ENCODE results near the gene DDI2. TPM values are rescaled to one million over a fixed set of nuclear protein-coding genes. Genes with fewer than 3 reads are reported as not detected.
A peak's percentile ranks its signal among the peaks of the same experiment; 100 is the strongest.

DDI2 gene
- total RNA-seq, 1 experiment from 2014 or later: 18.6 TPM

GRCh38 chr1:15663925-15664324 is 46.7 kb downstream of the DDI2 start:
- in situ Hi-C loops (cut with HindIII; ENCODE audit: low pct_unique_long_range_greater_than_20kb, low sequenced_read_pairs): no loop called here
- no peak for DNase-seq (ENCODE audit: low read depth, low spot score)

GRCh38 chr1:15667362-15667761 is 50.1 kb downstream of the DDI2 start:
- no peak for DNase-seq (ENCODE audit: low read depth, low spot score)
- in situ Hi-C loops (cut with HindIII; ENCODE audit: low pct_unique_long_range_greater_than_20kb, low sequenced_read_pairs): no loop called here

GRCh38 chr1:15668089-15668754 is 51.0 kb downstream of the DDI2 start:
- no peak for DNase-seq (ENCODE audit: low read depth, low spot score)
- in situ Hi-C loops (cut with HindIII; ENCODE audit: low pct_unique_long_range_greater_than_20kb, low sequenced_read_pairs): no loop called here

GRCh38 chr1:15669074-15669473 is 51.8 kb downstream of the DDI2 start:
- no peak for DNase-seq (ENCODE audit: low read depth, low spot score)
- in situ Hi-C loops (cut with HindIII; ENCODE audit: low pct_unique_long_range_greater_than_20kb, low sequenced_read_pairs): no loop called here

- no peak for DNase-seq (ENCODE audit: low read depth, low spot score)
Measured at GRCh38 chr1:15669864-15670263, 52.6 kb downstream of the DDI2 start.

DNA sequence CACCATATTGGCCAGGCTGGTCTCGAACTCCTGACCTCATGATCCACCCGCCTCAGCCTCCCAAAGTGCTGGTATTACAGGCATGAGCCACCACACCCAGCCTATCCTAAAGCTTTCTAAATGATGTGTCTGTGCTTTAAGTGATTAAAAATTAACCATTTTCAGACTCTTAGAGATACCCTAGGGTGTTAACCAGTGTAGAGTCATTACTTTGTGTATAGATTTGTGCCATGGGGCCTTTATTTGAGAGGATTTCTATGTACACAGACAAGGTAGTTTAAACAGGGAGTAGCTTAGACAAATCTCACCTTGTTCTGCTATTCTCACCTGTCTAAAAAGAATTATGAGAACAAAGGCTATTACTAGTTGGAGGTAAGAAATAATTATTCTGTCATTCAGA is 54.2 kb downstream of the DDI2 start:
- DNase-seq (ENCODE audit: low read depth, low spot score): no peak
- in situ Hi-C loops (cut with HindIII; ENCODE audit: low pct_unique_long_range_greater_than_20kb, low sequenced_read_pairs): no loop called here

More at GRCh38 chr1:15669864-15670263, 52.6 kb downstream of the DDI2 start:
- in situ Hi-C loops (cut with HindIII; ENCODE audit: low pct_unique_long_range_greater_than_20kb, low sequenced_read_pairs): no loop called here

GRCh38 chr1:15674386-15675159 is 57.3 kb downstream of the DDI2 start:
- DNase-seq (ENCODE audit: low read depth, low spot score): no peak
- in situ Hi-C loops (cut with HindIII; ENCODE audit: low pct_unique_long_range_greater_than_20kb, low sequenced_read_pairs): no loop called here

DNA sequence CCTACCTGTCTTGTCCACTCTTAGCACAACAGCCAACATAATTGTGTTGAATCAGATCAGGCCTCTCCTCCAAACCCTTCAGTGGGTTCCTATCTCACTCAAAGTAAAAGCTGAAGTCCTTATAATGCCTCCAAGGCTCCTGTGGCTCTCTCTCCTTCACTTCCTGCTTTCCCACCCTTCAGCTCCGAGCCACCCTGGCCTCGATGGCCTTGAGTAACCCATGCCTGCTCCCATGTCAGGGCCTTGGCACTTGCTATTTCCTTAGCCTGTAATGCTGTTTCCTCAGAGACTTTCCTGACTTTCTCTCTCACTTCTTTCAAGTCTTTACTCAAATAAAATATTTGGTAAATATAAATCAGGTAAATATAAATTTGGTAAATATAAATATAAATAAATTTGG is 58.8 kb downstream of the DDI2 start:
- in situ Hi-C loops (cut with HindIII; ENCODE audit: low pct_unique_long_range_greater_than_20kb, low sequenced_read_pairs): no loop called here
- DNase-seq (ENCODE audit: low read depth, low spot score): no peak

DNA sequence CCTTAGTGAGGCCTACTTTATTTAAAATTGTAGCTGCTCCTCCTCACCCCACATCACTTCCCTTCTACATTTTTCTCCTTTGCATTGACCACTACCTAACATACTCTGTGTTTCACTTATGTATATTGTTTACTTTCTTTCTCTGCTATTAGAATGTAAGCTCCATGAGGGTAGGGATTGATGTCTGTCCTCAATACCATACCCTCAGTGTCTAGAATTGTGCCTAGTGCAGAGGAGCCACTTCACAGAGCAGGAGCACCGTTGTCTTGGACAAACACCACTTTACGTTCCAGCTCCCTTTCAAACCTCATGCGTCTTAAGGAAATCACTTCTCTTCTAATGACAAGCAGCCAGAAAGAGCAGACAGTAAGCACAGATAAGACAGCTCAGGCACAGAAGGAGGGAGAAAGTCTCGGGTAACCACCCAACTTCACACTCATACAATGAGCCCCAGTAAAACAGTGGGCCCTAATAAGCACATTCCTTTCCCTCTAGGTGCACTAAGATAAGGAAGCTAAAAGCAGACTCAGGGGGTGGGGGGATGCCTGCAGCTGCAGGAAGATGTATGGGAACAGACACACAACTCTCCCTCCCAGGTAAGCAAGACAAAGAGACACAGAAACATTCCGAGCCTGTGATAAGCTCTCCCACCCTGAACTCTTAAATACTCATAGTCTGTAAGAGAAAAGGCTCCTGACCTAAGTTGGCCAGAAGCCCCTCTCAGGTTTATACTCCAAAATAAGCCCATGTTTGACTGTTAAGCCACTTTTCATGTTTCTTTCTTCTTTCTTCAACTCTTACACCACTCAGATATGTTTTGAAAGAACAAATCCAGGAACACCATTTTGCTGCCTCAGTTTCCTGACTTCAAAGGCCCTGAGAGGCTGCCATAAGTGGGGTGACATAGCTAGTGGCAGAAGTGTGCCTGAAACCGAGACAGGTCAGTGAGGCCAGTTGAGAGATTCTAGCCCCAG is 59.7 kb downstream of the DDI2 start:
- no peak for DNase-seq (ENCODE audit: low read depth, low spot score)
- in situ Hi-C loops (cut with HindIII; ENCODE audit: low pct_unique_long_range_greater_than_20kb, low sequenced_read_pairs): no loop called here

GRCh38 chr1:15678578-15678977 is 61.3 kb downstream of the DDI2 start:
- in situ Hi-C loops (cut with HindIII; ENCODE audit: low pct_unique_long_range_greater_than_20kb, low sequenced_read_pairs): no loop called here

GRCh38 chr1:15680131-15680530 is 62.9 kb downstream of the DDI2 start:
- DNase-seq (ENCODE audit: low read depth, low spot score): peak; percentile 48
- in situ Hi-C loops (cut with HindIII; ENCODE audit: low pct_unique_long_range_greater_than_20kb, low sequenced_read_pairs): no loop called here

More at GRCh38 chr1:15678578-15678977, 61.3 kb downstream of the DDI2 start:
- peak; percentile 36 for DNase-seq (ENCODE audit: low read depth, low spot score)

DNA sequence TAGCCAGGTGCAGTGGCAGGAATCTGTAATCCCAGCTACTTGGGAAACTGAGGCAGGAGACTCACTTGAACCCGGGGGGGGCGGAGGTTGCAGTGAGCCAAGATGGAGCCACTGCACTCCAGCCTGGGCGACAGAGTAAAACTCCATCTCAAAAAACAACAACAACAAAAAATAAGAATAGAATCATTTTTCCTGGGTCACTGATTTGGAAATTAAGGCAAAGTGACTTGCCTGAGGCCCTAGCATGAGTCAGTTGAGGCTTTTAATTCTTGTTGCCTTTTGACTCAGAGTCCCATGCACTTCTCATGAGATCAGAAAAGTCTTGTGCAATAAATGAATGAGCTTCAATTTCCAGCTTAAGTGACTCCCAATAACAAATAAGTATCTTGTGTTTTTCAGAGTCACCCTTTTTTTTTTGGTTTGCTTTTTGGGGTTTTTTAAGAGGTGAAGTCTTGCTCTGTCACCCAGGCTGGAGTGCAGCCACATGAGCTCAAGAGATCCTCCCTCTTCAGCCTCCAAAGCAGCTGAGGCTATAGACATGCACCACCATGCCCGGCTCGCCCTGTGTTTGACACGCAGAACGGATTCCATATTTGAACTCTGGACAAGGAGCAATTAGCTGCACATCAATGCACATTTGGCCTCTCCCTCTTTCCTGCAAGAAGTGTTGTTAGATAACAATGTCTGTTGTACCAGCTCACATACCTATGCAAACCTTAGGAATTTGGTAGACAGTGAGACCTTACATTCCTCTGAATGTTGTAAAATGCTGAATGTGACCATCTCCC is 63.5 kb downstream of the DDI2 start:
- in situ Hi-C loops (cut with HindIII; ENCODE audit: low pct_unique_long_range_greater_than_20kb, low sequenced_read_pairs): no loop called here
- DNase-seq (ENCODE audit: low read depth, low spot score): peak; percentile 91

DNA sequence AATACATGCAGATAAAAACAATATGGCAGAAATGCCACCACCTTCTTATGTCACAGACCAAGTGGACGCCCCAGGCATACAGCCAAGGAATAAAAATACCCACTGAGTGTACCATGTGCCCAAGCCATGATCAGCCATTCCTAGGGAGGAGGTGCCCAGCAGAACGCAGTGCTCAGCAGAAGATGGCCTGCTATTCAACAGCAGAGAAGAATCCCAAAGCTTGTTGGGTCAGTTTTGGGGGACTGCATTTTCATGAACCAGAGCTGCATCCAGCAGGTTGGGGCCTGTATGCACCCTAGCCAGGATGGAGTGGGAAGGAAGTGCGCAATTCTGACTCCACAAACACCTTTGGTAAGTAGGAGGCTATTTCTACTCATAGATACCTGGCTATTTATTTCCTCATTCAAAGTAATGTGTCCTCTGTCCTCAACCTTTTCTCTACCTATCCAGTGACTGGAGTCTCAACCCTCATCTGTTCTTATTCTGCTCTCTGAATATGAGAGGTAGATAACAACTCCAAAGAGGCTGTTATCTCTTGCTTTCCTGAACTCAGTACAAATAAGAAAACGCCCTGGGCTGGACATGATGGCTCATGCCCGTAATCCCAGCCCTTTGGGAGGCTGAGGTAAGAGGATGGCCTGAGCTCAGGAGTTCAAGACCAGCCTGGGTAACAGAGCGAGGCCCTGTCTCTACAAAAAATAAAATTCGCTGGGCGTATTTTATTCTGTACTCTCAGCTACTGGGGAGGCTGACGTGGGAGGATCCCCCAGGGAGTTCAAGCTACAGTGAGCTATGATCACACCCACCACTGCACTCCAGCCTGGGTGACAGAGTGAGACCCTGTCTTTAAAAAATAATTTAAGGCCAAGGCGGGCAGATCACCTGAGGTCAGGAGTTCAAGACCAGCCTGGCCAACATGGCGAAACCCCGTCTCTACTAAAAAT is 64.4 kb downstream of the DDI2 start:
- peak; percentile 68 for DNase-seq (ENCODE audit: low read depth, low spot score)
- in situ Hi-C loops (cut with HindIII; ENCODE audit: low pct_unique_long_range_greater_than_20kb, low sequenced_read_pairs): no loop called here

GRCh38 chr1:15682936-15683341 is 65.7 kb downstream of the DDI2 start:
- no peak for DNase-seq (ENCODE audit: low read depth, low spot score)
- in situ Hi-C loops (cut with HindIII; ENCODE audit: low pct_unique_long_range_greater_than_20kb, low sequenced_read_pairs): no loop called here

DNA sequence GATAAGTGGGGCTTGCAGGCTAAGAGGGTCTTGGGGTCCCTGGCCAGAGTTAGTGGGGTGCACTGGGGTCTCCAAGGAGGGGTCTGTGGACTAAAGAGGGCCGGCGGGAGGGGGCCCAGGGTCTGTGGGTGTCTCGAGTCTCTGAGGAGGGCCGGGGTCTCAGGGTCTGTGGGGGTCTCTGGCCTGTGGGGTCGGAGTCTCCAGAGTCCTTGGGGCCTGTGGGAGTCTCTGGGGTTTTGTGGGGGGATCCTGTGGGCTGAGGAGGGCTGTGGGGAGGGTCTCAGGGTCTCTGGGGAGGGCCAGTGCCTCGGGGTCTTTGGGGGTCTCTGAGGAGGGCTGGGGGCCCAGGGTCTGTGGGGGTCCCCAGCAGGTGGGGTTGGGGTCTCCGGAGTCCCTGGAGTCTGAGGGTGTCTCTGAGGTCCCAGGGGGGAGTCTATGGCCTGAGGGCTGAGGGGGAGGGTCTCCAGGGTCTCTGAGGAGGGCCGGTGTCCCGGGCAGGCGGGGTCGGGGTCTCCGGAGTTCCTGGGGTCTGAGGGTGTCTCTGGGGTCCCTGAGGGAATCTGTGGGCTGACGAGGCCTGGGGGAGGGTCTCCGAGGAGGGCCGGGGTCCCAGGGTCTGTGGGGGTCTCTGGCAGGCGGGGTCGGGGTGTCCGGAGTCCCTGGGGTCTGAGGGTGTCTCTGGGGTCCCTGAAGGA is 66.2 kb downstream of the DDI2 start:
- in situ Hi-C loops (cut with HindIII; ENCODE audit: low pct_unique_long_range_greater_than_20kb, low sequenced_read_pairs): no loop called here
- DNase-seq (ENCODE audit: low read depth, low spot score): no peak

GRCh38 chr1:15684042-15684461 is 66.8 kb downstream of the DDI2 start, which contains the start of gene PLEKHM2:
Gene PLEKHM2, plus strand, starts transcription at chr1:15684320. Its CDS starts 239 bp downstream, at chr1:15684559.
- in situ Hi-C loops (cut with HindIII; ENCODE audit: low pct_unique_long_range_greater_than_20kb, low sequenced_read_pairs): no loop called here
- DNase-seq (ENCODE audit: low read depth, low spot score): no peak
